ELF-1 (cell line): Measurements from ENCODE around the gene PERM1.
"Not testable (repeated sequence)": the region's sequence is repeated elsewhere in the genome, so short reads cannot be mapped to it uniquely, and the experiment has no call there.

Source experiments
- DNase-seq: peaks from one replicate; pipeline ENCODE4 v3.0.0-alpha.2; 2016; ENCODE audit warnings: low read depth, low spot score

PERM1 gene

DNA sequence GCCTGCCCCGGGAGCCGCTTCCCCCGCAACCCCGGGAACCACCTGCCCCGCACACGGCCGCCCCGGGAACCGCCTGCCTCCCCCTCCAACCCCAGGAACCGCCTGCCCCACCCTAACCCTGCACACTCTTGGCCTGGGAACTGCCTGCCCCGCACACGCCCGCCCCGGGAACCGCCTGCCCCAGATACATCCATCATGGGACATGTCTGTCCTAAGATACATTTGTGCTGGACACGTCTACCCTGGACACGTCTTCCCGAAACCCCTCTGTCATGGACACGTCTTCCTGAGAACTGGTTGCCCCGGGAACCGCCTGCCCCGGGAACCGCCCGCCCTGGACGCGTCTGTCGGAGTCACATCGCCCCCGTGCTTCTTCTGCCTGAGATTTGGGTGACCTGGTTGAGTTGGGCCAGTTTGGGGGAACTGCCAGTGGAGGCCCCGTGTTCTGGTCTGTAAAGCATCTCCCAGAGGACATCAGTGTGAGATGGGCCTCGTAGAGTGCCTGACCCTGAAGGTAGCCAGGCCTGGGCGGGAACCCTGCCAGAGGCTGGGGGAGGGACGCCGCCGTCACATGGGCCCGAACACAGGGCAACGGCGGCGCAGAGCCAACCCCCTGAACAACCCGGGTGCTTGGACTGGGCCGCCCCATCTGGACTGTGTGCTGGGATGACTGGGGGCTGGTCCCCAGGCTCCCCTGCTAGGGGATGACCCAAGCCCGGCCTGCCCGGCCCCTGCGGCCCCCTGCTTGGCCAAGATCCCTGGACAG lies 3.6 kb downstream of the PERM1 start:
- DNase-seq = no peak

DNA sequence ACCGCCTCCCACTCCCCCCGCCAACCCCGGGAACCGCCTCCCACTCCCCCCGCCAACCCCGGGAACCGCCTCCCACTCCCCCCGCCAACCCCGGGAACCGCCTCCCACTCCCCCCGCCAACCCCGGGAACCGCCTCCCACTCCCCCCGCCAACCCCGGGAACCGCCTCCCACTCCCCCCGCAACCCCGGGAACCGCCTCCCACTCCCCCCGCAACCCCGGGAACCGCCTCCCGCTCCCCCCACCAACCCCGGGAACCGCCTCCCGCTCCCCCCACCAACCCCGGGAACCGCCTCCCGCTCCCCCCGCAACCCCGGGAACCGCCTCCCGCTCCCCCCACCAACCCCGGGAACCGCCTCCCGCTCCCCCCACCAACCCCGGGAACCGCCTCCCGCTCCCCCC lies 5.1 kb downstream of the PERM1 start:
- DNase-seq = not testable (repeated sequence)

DNA sequence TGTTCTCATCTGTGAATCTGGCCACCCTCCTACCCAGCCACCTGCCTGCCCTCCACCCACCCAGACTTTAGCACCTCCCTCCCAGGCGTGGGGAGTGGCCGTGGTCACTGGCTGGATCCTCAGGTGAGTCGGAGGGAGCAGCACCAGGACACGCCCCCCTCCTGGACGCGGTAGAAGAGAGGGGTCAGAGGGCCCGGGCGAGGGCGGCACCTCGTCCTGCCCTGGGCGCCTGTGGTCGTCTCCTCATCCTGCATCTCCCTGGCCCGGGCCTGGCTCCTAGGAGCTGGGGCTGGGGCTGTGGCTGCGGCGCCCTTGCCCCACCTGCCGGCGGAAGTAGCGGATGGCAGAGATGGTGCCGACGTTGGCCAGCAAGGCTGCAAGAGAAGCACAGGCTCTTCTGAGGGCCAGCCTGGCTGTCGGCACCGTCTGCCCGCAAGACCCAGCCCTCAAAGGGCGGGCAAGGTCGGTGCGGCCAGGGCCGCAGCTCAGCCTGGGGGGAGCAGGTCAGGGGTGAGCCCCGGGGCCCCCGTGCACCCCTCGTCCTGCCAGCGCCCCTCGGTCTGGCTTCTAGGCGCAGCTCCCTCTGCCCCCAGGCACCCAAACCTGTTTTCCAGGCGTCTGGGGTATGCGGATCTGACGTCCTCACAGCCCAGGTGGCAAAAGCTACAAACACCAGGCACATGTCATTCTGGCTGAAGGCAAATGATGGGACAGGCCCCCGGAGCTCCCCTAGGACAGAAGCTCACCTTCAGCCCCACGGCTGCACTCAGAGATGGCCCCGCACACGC lies 5.8 kb downstream of the PERM1 start:
- DNase-seq = peak; percentile 92

DNA sequence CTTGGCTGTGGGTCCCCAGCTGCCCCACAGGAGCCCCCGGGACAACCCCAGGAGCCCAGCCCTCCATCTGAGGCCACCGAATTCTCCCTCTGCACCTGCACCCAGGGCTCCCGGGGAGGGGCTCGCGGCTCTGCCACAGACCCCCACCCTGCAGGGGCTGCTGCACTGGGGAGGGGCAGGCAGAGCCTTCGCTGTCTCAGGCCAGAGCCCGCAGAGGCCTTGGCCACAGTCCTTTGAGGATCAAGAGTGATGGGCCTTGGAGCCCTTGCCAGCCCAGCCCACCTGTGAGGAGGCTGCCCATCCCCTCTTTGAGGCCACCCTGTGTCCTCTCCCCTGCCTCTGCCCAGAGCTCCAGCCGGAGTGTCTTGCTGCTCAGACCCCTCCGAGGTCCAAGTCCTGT lies 6.5 kb downstream of the PERM1 start:
- no peak for DNase-seq

DNA sequence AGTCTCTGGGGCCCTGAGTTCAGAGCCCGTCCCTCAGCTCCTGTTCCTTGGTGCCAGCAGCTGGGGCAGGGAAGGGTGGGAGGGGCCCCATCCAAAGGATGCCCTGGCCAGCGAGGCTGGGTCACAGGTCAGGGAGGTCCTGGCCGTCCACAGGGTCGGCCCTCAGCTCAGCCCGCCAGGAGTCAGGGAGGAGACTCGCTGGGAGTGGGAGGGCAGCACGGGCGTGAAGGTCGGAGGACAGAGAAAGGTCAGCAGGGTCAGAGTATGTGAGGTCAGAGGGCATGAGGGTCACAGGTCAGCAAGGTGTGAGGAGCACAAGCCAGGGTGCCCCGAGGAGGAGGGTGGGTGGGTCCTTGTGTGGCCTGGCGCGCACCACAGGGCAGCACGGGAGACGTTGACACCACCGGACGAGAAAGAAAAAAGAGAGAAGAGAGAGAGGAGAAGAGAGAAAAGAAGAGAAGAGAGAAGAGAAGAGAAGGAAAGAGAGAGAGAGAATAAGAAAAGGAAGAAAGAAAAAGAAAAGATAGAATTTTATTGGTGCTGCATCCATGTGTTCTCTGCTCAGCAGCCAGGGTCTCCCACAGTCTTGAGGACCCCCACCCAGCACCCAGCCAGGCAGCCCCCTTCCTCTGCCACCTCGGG lies 7.1 kb downstream of the PERM1 start:
- no peak for DNase-seq

DNA sequence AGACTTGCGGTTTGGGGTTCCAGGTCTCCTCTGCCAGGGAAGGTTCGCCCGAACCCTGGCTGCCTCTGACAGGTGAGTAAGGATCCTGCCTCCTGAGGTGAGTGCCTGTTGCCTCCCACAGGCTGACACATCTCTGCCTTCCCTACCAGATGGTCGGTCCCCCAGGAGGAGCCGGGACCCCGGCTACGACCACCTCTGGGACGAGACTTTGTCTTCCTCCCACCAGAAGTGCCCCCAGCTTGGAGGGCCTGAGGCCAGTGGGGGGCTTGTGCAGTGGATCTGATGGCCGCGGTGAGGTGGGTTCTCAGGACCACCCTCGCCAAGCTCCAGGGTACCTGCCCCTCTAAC lies 7.6 kb downstream of the PERM1 start:
- no peak for DNase-seq

DNA sequence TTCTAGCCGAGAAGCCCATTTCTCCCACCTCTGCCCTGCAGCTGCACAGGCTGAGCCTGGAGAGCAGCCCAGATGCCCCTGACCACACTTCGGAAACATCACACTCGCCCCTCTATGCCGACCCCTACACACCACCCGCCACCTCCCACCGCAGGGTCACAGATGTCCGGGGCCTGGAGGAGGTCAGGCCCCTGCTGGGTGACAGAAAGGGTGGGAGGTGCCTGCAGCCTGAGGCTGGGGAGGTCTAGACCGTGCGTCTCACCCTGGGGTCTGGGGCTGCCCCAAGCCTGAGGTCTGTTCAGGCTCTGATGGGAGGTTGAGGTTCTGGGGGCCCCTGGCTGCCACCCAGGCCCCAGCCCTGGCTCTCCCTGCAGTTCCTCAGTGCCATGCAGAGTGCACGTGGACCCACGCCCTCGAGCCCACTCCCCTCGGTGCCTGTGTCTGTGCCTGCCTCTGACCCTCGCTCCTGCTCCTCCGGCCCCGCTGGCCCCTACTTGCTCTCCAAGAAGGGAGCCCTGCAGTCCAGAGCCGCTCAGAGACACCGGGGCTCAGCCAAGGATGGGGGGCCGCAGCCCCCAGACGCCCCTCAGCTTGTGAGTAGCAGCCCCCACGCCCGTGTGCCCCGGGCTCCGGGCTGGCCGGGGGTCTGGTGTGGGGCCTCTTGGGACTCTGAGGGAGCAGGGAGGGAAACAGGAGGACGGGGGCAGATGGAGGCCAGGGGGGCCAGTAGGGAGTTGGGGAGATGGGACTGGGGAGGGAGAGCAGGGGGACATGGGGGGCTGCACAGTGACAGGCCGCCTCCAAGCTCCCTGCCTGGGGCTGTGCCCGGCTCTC lies 8.2 kb downstream of the PERM1 start:
- no peak for DNase-seq

DNA sequence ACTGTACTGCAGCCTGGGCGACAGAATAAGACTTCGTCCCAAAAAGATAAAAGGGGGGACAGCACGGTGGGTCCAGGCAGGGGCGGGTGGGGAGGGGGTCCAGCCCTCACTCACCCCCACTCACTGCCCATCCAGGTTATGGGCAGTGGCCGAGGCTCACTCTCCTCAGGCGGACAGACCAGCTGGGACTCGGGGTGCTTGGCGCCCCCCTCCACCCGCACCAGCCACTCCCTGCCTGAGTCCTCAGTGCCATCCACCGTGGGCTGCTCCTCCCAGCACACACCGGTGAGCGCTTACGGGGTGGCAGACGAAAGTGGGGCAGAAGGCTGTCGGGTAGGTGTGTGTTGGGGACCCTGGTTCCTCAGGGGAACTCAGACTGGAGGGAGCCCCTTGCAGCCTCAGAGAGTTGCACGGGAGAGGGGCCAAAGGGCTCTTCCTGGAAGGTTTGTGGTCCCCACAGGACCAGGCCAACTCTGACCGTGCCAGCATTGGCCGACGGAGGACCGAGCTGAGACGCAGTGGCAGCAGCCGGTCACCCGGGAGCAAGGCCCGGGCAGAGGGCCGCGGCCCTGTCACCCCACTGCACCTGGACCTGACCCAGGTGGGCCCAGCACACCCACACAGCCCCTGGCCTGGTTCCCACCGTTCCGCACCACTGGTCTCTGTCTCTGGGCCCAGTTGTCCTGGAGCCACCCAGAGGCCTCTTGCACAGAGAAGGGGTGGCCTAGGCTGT lies 9.0 kb downstream of the PERM1 start:
- no peak for DNase-seq

DNA sequence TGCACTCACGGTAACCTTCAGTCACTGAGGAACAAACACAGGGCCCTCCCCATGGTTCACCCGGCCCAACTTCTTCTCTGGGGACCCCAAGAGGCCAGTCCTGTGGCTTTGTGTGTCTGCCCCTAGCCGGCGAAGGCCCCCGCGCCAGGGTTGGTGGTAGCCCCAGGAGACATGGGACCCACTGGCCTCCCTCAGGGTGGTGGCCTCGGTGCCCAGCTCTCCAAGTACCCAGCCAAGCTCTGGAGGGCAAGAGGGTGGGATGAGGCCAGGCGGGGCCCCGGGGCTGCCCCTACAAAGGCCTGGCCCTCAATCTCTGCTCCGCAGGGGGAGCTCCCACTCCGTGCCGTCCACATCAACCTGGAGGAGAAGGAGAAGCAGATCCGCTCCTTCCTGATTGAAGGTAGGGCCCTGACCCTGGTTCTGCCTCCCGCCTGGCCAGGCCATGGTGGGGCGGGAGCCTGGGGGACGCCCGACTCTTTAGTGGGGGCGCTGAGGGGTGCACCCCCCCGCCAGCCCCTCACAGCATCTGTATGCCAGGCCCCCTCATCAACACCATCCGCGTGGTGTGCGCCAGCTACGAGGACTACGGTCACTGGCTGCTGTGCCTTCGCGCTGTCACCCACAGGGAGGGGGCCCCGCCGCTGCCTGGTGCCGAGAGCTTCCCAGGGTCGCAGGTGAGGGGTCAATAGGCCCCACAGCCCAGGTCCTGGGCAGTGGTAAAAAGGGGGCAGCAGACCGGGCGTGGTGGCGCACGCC lies 10.0 kb downstream of the PERM1 start:
- DNase-seq = no peak

DNA sequence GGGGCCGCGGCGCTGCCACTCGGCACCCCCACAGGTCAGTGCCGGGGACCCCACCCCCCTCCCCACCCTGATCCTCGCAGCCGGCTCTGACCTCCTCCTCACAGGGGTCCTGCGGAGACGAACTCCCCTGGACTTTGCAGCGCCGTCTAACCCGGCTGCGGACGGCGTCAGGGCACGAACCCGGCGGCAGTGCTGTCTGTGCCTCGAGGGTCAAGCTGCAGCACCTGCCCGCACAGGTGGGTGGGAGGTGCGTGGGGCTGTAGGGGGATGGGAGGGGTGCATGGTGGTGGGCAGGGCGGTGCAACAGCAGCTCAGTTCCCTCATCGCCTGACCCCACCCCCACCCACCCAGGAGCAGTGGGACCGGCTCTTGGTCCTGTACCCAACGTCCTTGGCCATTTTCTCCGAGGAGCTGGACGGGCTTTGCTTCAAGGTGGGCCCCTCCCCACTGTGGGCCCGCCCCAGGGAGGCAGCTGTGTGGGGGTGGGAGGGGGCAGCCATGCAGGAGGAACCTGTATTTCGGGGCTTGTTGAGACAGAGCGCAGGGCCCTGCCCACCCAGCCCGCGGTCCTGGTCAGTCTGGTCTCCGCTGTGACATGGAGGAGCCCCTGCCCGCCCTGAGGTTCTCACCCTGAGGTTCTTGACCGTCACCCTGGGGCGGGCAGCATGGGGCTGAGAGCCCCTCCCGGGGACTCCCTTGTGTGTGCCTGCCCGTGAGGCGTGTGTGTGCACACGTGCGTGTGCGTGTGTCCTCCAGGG lies 10.7 kb downstream of the PERM1 start:
- no peak for DNase-seq

DNA sequence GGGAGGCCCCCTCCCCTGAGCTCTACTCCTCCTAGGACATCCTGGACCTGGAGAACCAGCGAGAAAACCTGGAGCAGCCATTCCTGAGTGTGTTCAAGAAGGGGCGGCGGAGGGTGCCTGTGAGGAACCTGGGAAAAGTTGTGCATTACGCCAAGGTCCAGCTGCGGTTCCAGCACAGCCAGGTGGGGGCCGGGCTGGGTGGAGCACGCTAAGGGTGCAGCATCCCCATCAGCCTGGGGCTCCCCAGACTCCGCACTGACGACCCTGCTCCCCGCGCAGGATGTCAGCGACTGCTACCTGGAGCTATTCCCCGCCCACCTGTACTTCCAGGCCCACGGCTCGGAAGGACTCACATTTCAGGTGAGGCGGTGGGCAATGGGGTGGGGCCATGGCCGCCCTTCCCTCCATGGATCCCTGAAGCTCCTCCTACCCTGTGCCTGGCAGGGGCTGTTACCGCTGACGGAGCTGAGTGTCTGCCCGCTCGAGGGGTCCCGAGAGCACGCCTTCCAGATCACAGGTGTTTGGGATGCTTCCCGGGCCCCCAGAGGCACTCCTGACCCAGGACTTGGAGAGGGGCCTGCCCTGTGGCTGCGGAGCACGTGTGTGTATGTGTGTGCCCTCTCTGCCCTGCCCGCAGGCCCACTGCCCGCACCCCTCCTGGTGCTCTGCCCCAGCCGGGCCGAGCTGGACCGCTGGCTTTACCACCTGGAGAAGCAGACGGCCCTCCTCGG lies 11.5 kb downstream of the PERM1 start:
- peak; percentile 28 for DNase-seq

DNA sequence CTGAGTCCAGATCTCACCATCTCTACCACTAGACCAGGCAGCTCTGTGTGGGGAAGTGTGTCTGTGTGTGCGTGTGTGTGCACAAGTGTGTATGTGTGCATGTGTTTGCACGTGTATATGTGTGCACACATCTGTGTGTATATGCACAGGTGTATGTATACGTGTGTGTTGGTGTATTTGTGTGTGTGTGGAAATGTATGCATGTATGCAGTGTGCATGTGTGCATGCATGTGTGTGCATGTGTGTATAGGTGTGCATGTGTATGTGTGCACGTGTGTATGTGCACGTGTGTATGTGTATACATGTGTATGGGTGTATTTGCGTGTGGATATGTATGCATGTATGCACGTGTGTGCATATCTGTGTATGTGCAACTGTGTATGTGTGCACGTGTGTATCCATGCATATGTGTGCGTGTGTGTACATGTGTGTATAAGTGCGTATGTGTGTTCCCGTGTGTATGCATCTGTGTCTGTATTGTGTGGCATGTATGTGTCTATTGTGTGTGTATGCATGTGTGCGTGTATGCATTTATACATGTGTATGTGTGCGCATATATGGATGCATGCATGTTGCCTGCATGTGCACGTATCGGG lies 12.5 kb downstream of the PERM1 start:
- DNase-seq = no peak

DNA sequence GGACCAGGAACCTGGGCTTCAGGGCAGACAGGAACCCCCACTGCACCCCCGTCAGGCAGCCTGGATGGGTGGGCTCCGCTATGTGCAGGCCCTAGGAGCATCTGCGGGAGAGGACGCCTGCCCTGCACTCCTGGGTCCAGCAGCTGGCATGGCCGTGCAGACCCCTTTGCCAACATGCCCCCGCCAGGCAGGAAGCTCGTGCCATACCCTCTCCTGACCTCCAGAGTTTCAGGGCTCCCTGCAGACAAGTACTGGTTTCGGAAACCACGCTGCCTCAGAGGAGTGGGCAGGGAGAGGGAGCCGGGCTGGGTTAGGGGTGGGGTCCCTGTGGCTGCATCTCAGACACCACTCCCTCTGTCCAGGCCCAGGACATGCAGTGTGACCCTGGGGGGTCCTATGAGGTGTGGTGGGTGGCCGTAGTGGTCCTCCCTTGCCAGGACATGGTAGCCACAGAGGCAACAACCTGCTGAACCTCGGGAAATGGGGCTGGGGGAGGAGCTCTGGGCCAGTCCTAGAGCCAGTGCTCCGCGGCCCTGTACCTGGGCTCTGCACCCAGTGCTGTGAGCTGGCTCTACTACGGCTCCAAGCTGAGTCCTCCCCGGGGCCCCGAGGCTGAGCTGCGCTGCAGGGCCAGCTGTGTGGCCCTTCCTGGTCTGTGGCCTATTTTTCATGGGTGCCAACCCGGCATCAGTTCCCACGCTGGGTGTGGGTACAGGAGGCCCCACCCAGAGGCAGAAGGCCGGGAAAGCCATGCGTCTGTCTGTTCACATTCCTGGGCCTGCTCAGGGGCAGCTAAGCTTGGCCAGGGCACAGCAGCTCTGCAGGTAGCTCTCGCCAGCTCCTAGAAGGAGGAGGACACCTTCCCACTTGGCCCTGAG lies 14.2 kb downstream of the PERM1 start:
- DNase-seq = no peak

DNA sequence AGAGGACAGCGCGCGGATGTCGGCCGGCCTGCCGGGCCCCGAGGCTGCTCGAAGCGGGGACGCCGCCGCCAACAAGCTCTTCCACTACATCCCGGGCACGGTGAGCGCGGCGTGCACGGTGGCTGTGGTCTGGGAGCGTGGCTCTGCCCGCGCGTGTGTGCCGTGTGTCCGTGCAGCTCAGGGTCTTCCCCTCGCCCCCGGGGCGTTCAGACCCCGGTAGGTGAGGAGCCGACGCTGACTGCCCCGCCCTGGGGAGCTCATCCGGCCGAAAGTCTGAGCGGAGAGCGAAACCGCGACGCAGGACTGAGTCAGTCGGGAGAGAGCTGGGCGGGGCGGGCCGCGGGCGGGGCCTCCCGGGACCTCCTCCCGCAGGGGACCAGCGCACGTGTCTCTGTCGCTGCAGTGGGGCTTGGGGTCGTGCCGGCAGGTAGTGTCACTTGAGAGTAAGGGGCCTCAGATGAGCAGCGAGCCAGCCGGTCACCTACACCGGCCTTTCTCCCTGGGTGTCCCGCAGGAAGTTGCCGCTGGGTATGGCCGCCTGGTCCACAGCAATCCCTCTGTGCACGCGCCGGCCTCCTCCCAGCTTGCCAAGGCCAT lies 15.1 kb downstream of the PERM1 start:
- DNase-seq = peak; percentile 55

DNA sequence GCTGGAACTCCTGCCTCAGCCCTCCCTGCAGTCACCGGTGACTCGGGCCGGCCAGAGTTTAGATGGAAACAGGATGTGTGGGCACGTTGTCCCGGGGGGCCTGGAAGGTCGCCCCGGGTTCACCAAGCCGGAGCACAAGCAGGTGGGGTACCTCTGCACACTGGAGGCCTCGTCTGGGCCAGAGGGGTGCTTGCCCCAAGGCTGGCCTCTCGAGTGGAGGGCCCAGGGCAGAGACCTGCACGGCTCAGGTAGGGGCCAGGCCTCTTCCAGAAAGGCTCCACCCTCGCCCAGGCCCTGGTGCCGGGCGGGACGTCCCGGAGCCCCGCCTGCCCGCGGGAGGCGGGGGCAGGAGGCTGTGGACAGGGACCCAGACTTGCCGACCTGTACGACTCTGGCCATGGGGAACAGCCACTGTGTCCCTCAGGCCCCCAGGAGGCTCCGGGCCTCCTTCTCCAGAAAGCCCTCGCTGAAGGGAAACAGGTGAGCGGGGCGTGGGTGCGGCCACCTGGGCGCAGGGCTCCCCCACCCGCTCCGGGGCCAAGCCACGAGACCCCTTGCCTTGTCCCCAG lies 15.7 kb downstream of the PERM1 start, which contains the start of gene PLEKHN1:
TSS of gene PLEKHN1 (plus strand) at position 348 of the 569 bp plus-strand sequence. CDS start at position 398, 50 bp downstream.
- DNase-seq = peak; percentile 51

DNA sequence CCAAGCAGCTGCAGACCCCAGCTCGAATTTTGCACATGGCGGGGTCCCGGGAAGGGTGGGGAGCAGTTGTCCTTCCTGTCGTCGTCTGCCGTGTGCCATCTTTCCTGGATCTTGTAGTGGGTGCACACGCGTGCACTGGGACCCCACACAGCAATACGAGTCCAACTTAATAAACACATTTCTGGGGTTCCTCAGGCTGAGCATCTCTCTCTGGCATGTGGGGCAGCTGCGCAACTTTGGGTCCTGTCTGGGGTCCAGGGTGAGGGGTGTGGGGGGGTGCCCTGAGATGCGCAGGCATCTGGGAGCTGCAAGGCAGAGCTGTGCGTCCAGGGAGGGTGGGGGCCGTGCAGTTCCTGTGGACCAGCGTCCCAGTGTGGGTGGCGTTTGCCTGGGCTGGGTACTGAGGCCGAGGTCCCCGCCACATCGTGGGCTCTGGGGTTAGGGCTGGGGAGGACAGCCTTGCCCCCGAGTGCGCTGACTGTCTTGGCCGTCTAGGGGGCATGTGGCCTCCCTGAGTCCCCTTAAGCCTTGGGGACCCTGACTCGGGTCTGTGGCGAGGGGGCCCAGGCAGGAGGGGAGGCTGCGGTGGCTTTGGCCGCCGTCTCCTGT lies 16.3 kb downstream of the PERM1 start:
- DNase-seq = no peak
